HG03039 (cell line): ENCODE data around the gene MAGEB17.
A peak's percentile ranks its signal among the peaks of the same experiment; 100 is the strongest.
"Not testable (repeated sequence)": the region's sequence is repeated elsewhere in the genome, so short reads cannot be mapped to it uniquely, and the experiment has no call there.

Experiments
- ATAC-seq: cut with Tn5 transposase; IDR thresholded peaks from one replicate; pipeline ENCODE4 v1.9.1; 2021; ENCODE audit warnings: mild to moderate bottlenecking, moderate library complexity; ENCODE audit not compliant: unreplicated experiment

MAGEB17 gene

GRCh38 chrX:16167181-16167580 lies at the start of gene MAGEB17:
Gene MAGEB17 (plus strand): TSS chrX:16167481. CDS start chrX:16170383, 2,902 bp downstream.
- ATAC-seq = no peak

GRCh38 chrX:16119353-16120220 lies 47.7 kb upstream of the MAGEB17 start:
- peak; percentile 77 for ATAC-seq

- ATAC-seq = no peak
These were observed 46.9 kb upstream of the MAGEB17 start for GRCh38 chrX:16120431-16120830.

- ATAC-seq = peak; percentile 65
These were observed 44.0 kb upstream of the MAGEB17 start, which contains the start of gene GRPR for GRCh38 chrX:16123222-16123786. Gene GRPR (plus strand): TSS chrX:16123565. CDS start chrX:16123954, 389 bp downstream.

- ATAC-seq = no peak
These were observed 43.1 kb upstream of the MAGEB17 start for GRCh38 chrX:16124201-16124600.

- no peak for ATAC-seq
These were observed 41.6 kb upstream of the MAGEB17 start for GRCh38 chrX:16125520-16126149.

GRCh38 chrX:16130707-16131106 lies 36.6 kb upstream of the MAGEB17 start:
- no peak for ATAC-seq

GRCh38 chrX:16134936-16135335 lies 32.3 kb upstream of the MAGEB17 start:
- ATAC-seq = no peak

- no peak for ATAC-seq
These were observed 31.2 kb upstream of the MAGEB17 start for GRCh38 chrX:16136080-16136479.

- ATAC-seq = no peak
These were observed 29.7 kb upstream of the MAGEB17 start for GRCh38 chrX:16137416-16138107.

- ATAC-seq = no peak
These were observed 29.2 kb upstream of the MAGEB17 start for GRCh38 chrX:16138108-16138427.

GRCh38 chrX:16140448-16140847 lies 26.8 kb upstream of the MAGEB17 start:
- ATAC-seq = no peak

- ATAC-seq = no peak
These were observed 26.3 kb upstream of the MAGEB17 start for GRCh38 chrX:16140983-16141382.

- no peak for ATAC-seq
These were observed 25.6 kb upstream of the MAGEB17 start for GRCh38 chrX:16141422-16142245.

GRCh38 chrX:16142246-16142558 lies 25.1 kb upstream of the MAGEB17 start:
- no peak for ATAC-seq

GRCh38 chrX:16143968-16144367 lies 23.3 kb upstream of the MAGEB17 start:
- ATAC-seq = no peak

- ATAC-seq = no peak
These were observed 22.9 kb upstream of the MAGEB17 start for GRCh38 chrX:16144420-16144819.

- not testable (repeated sequence) for ATAC-seq
These were observed 22.2 kb upstream of the MAGEB17 start for GRCh38 chrX:16145093-16145492.

- no peak for ATAC-seq
These were observed 21.6 kb upstream of the MAGEB17 start for GRCh38 chrX:16145656-16146055.

- no peak for ATAC-seq
These were observed 18.4 kb upstream of the MAGEB17 start for GRCh38 chrX:16148896-16149295.
